A549 (cell line): ENCODE measurements around the gene RNF186. TPM values are rescaled to one million over a fixed set of nuclear protein-coding genes. Genes with fewer than 3 reads are reported as not detected.
"Not testable (repeated sequence)": the region's sequence is repeated elsewhere in the genome, so short reads cannot be mapped to it uniquely, and the experiment has no call there.

Experiments used
- ATAC-seq, 2 experiments: fragments of 200-7000 bp in 1 of 2; fragments of >200 bp in 1 of 2; cut with Nextera tagmentation in 1 of 2; cut with Tn5 transposase in 1 of 2; 3 replicates each; pipeline versions ENCODE4 v1.8.0 to v1.9.1; 2018 to 2020; ENCODE audit warnings: mild to moderate bottlenecking in 1 of 2, moderate library complexity in 1 of 2
- CTCF ChIA-PET: fragments of 300-600 bp; sonication (Branson Sonifier 250); formaldehyde crosslinking; extraction: SDS; loops from one replicate; lab custom pipeline; 2021; ENCODE audit warnings: antibody characterized with exemption, inconsistent platforms; lab: Yijun Ruan, JAX
- POLR2A ChIA-PET: fragments of 350-600 bp; formaldehyde crosslinking; extraction: SDS; loops from one replicate; lab custom pipeline; 2021; ENCODE audit warnings: antibody characterized with exemption, inconsistent platforms; lab: Yijun Ruan, JAX
- DNase-seq, 2 experiments: peaks; one replicate each; pipeline versions ENCODE4 v3.0.0 to v3.0.0-alpha.2; 2011 to 2016; ENCODE audit warnings: low read depth in 1 of 2, low spot score in 1 of 2
- FAIRE-seq: peaks from 2 replicates; lab custom pipeline; 2011; peaks lifted over from hg19 to GRCh38; lab: Jason Lieb, UNC
- H3K27ac ChIP-seq, 2 experiments: fragments of >200 bp; sonication (Bioruptor Twin); formaldehyde crosslinking; 3 replicates each; pipeline ENCODE4 v1.5.1; 2016 to 2017
- H3K4me1 ChIP-seq: fragments of >200 bp; sonication (Bioruptor Twin); formaldehyde crosslinking; 3 replicates; pipeline ENCODE4 v1.6.1; 2016
- H3K4me2 ChIP-seq: fragments of >200 bp; sonication (Bioruptor Twin); formaldehyde crosslinking; 3 replicates; pipeline ENCODE4 v1.6.1; 2016
- H3K4me3 ChIP-seq: fragments of >200 bp; sonication (Bioruptor Twin); formaldehyde crosslinking; 3 replicates; pipeline ENCODE4 v1.5.1; 2016
- H3K9me3 ChIP-seq: fragments of >200 bp; sonication (Bioruptor Twin); formaldehyde crosslinking; 3 replicates; pipeline ENCODE4 v1.6.1; 2016
- CBX2 ChIP-seq: fragments of 200-600 bp; sonication (generic); IDR thresholded peaks from 2 replicates; pipeline ENCODE4 v1.6.1; 2016; ENCODE audit warnings: low read depth, mild to moderate bottlenecking, borderline replicate concordance
- CHD2 ChIP-seq: fragments of 150-350 bp; IDR thresholded peaks from 2 replicates; pipeline ENCODE4 v1.6.1; 2014; ENCODE audit warnings: low read length; ENCODE audit not compliant: partially characterized antibody
- ELK1 ChIP-seq: fragments of 150-350 bp; IDR thresholded peaks from 2 replicates; pipeline ENCODE4 v1.6.1; 2014; ENCODE audit warnings: low read depth, mild to moderate bottlenecking, low read length
- FOSL2 ChIP-seq, 2 experiments: fragments of 450-650 bp in 1 of 2; fragments of >200 bp in 1 of 2; sonication (Bioruptor Twin) in 1 of 2; formaldehyde crosslinking; IDR thresholded peaks; 2 replicates each; pipeline versions ENCODE4 v1.5.0 to v1.6.1; 2016 to 2020; ENCODE audit warnings: mild to moderate bottlenecking in 1 of 2, moderate library complexity in 1 of 2
- HDAC2 ChIP-seq: fragments of 200-600 bp; sonication (generic); IDR thresholded peaks from 2 replicates; pipeline ENCODE4 v1.6.1; 2016
- HOXA7 ChIP-seq: fragments of 250-450 bp; sonication (Bioruptor Pico); IDR thresholded peaks from 2 replicates; pipeline ENCODE4 v1.5.0; 2020; ENCODE audit warnings: mild to moderate bottlenecking, moderate library complexity
- JUN ChIP-seq, 2 experiments: fragments of >200 bp; sonication (Bioruptor Twin); formaldehyde crosslinking; IDR thresholded peaks; 2 replicates in 1 of 2; 3 replicates in 1 of 2; pipeline ENCODE4 v1.6.1; 2016 to 2017
- KDM5A ChIP-seq: fragments of 200-600 bp; sonication (generic); IDR thresholded peaks from 2 replicates; pipeline ENCODE4 v1.6.1; 2016; ENCODE audit warnings: antibody characterized with exemption, mild to moderate bottlenecking
- NFE2L2 ChIP-seq: fragments of 150-350 bp; conservative IDR thresholded peaks from 2 replicates; pipeline ENCODE4 v1.6.1; 2014; ENCODE audit warnings: low read length
- POLR2AphosphoS2 ChIP-seq: conservative IDR thresholded peaks from 2 replicates; pipeline ENCODE4 v1.6.1; 2012; ENCODE audit warnings: low read length, improper control_type of control experiment, inconsistent platforms
- REST ChIP-seq: fragments of 200-600 bp; sonication (generic); IDR thresholded peaks from 2 replicates; pipeline ENCODE4 v1.6.1; 2016; ENCODE audit warnings: antibody characterized with exemption, mild to moderate bottlenecking, moderate library complexity
- TFCP2L1 ChIP-seq: fragments of 250-450 bp; sonication (Bioruptor Pico); IDR thresholded peaks from 2 replicates; pipeline ENCODE4 v1.5.0; 2021; ENCODE audit warnings: mild to moderate bottlenecking
- WGBS: methylation state at CpG from one replicate; pipeline ENCODE4 v1.1.6; 2017; ENCODE audit errors: missing lambda C conversion rate; 5-methylcytosine and 5-hydroxymethylcytosine counted together
- polyA plus RNA-seq, 4 experiments: library from polyadenylated mRNA; depleted of rRNA in 3 of 4; stranded (reverse); fragments of >200 nt; fragmentation: RNase III in 1 of 4; extraction: RNeasy Plus Mini Kit Qiagen cat#74134 plus additional on column Dnase treatment in 1 of 4; gene quantifications; 2 replicates in 3 of 4; 3 replicates in 1 of 4; pipeline ENCODE4 v1.2.3, GENCODE V29; 2011 to 2017
- TF ChIP-seq, protein P1 (sequence below): fragments of 250-450 bp; sonication (Bioruptor Pico); IDR thresholded peaks from 2 replicates; pipeline ENCODE4 v1.5.0; 2021; ENCODE audit warnings: mild to moderate bottlenecking, moderate library complexity, borderline replicate concordance
- TF ChIP-seq, protein P2 (sequence below): IDR thresholded peaks from 2 replicates; pipeline ENCODE4 v1.6.1; 2012
- TF ChIP-seq, protein P3 (sequence below): fragments of >200 bp; sonication (Bioruptor Twin); formaldehyde crosslinking; IDR thresholded peaks from 3 replicates; pipeline ENCODE4 v1.6.1; 2016

Gene RNF186
- polyA plus RNA-seq, 2 of the 4 experiments (the other 2 are of a cell fraction): not detected

DNA sequence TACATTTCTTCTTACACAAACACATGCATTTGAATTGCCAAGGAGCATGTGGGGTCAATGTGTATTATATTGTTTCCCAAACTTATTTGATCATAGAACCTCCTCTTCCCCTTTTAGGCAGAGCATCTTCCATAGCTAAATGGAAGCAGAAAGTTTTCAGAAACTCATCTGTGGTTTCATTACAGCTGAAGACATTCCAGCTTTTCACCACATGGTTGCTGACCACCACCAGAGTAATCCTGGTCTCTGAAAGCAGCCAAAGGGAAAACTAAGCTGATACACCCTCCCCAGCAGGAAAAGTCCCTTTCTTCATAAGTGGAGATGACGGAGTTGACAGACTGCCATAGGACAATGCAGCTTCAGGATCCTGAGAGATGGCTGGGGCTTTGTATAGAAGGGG lies 37.0 kb upstream of the RNF186 start (continued):
- TF ChIP-seq ELK1 (no peak), FOSL2 (IDR thresholded peaks at IDR 0.05) (no peak), FOSL2 (CRISPR knock-in tag; IDR thresholded peaks at IDR 0.05) (no peak), CHD2 (no peak), CBX2 (no peak)
- TF ChIP-seq, protein P1, sequence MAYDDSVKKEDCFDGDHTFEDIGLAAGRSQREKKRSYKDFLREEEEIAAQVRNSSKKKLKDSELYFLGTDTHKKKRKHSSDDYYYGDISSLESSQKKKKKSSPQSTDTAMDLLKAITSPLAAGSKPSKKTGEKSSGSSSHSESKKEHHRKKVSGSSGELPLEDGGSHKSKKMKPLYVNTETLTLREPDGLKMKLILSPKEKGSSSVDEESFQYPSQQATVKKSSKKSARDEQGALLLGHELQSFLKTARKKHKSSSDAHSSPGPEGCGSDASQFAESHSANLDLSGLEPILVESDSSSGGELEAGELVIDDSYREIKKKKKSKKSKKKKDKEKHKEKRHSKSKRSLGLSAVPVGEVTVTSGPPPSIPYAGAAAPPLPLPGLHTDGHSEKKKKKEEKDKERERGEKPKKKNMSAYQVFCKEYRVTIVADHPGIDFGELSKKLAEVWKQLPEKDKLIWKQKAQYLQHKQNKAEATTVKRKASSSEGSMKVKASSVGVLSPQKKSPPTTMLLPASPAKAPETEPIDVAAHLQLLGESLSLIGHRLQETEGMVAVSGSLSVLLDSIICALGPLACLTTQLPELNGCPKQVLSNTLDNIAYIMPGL (CRISPR knock-in tag): no peak
- TF ChIP-seq, protein P2, sequence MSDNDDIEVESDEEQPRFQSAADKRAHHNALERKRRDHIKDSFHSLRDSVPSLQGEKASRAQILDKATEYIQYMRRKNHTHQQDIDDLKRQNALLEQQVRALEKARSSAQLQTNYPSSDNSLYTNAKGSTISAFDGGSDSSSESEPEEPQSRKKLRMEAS: no peak

DNA sequence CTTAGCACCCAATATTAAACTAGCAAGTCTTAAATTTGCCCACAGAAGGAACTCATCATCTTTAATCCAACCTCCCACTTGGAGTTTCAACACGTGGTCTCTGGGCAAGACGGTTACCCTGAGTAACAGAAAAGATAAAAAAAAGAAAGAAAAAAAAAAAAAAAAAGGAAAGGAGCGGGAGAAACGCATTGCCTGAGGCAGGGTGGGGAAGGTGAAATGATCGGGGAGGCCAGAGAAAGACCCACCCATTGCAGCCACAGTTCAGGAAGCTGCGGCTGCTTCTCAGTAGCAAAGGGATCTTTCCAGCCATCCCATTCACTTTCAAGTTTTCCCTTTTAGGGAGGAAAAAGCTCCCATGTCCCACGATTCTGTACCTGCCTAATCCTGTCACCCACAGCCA lies 35.1 kb upstream of the RNF186 start:
- H3K4me2 ChIP-seq: no peak overlapping the region
- ATAC-seq (no peak), FAIRE-seq (no peak), DNase-seq (no peak)
- no peak overlapping the region for H3K27ac ChIP-seq
- H3K4me1 ChIP-seq: no peaks in the 10 kb centered on the region
- POLR2A ChIA-PET: no interaction called here
- H3K4me3 ChIP-seq: no peak overlapping the region
- H3K9me3 ChIP-seq: no peaks in the 10 kb centered on the region
- CTCF ChIA-PET: no interaction called here
- TF ChIP-seq CHD2: no peak
- no peak for TF ChIP-seq TFCP2L1
- no peak for TF ChIP-seq FOSL2 (IDR thresholded peaks at IDR 0.05)
- TF ChIP-seq FOSL2 (CRISPR knock-in tag; IDR thresholded peaks at IDR 0.05): no peak
- no peak for TF ChIP-seq JUN (IDR thresholded peaks at IDR 0.05)
- TF ChIP-seq POLR2AphosphoS2: no peak
- TF ChIP-seq NFE2L2: no peak
- no peak for TF ChIP-seq KDM5A
- TF ChIP-seq, protein P3, sequence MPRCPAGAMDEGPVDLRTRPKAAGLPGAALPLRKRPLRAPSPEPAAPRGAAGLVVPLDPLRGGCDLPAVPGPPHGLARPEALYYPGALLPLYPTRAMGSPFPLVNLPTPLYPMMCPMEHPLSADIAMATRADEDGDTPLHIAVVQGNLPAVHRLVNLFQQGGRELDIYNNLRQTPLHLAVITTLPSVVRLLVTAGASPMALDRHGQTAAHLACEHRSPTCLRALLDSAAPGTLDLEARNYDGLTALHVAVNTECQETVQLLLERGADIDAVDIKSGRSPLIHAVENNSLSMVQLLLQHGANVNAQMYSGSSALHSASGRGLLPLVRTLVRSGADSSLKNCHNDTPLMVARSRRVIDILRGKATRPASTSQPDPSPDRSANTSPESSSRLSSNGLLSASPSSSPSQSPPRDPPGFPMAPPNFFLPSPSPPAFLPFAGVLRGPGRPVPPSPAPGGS: no peak
- TF ChIP-seq HDAC2: no peak
- no peak for TF ChIP-seq REST
- no peak for TF ChIP-seq HOXA7 (CRISPR knock-in tag)
- WGBS: 55% methylated on average over 7 of the region's 7 CpGs

DNA sequence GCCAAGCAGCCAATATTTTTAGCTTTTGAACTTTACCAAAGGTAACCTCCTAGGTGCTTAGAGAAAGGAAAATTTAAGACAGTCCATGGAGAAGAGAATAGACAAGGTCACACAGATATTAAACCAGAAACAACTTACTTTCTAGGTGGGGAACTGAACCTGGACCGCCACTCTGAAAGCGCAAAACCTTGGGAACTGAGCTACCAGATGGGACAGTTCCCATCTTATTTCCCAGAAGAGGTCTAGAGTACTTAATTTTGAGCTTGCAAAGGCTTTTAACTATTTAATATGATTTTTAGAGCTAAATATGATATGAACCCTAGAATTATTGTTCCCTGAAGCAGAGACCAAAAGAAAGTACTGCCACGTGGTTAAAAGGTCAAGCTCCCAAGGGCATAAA lies 34.2 kb upstream of the RNF186 start:
- H3K4me3 ChIP-seq, H3K27ac ChIP-seq, FAIRE-seq, H3K9me3 ChIP-seq, H3K4me2 ChIP-seq, H3K4me1 ChIP-seq, POLR2A ChIA-PET, DNase-seq, ATAC-seq: not testable (repeated sequence)
- WGBS: 73% methylated on average over 3 of the region's 3 CpGs
- CTCF ChIA-PET: interaction anchor here (0.6 to 1.2 kb wide), 3 partner anchors 88 to 225 kb away, joined by 3 to 4 read pairs (median 4); no protein-coding TSS in a partner anchor

- DNase-seq, CTCF ChIA-PET, ATAC-seq, H3K9me3 ChIP-seq, H3K4me3 ChIP-seq, H3K4me1 ChIP-seq, POLR2A ChIA-PET, H3K27ac ChIP-seq, FAIRE-seq, H3K4me2 ChIP-seq: not testable (repeated sequence)
- WGBS: 71% methylated on average over 9 of the region's 9 CpGs
Observed at GRCh38 chr1:19847334-19847733, 32.3 kb upstream of the RNF186 start.
